Measurements from ENCODE around the gene DUSP19.
"Not testable (repeated sequence)": the region's sequence is repeated elsewhere in the genome, so short reads cannot be mapped to it uniquely, and the experiment has no call there.

GRCh38 chr2:183047486-183048125 is 30.9 kb upstream of the DUSP19 start:
- TF ChIP-seq, protein P1, sequence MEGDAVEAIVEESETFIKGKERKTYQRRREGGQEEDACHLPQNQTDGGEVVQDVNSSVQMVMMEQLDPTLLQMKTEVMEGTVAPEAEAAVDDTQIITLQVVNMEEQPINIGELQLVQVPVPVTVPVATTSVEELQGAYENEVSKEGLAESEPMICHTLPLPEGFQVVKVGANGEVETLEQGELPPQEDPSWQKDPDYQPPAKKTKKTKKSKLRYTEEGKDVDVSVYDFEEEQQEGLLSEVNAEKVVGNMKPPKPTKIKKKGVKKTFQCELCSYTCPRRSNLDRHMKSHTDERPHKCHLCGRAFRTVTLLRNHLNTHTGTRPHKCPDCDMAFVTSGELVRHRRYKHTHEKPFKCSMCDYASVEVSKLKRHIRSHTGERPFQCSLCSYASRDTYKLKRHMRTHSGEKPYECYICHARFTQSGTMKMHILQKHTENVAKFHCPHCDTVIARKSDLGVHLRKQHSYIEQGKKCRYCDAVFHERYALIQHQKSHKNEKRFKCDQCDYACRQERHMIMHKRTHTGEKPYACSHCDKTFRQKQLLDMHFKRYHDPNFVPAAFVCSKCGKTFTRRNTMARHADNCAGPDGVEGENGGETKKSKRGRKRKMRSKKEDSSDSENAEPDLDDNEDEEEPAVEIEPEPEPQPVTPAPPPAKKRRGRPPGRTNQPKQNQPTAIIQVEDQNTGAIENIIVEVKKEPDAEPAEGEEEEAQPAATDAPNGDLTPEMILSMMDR (IDR thresholded peaks at IDR 0.05): not testable (repeated sequence)
- not testable (repeated sequence) for TF ChIP-seq POLR2AphosphoS5 (IDR thresholded peaks at IDR 0.05; ENCODE audit: insufficient read depth in 1 of 2, low read depth in 1 of 2)
